ENCODE results near the gene SLC45A1.
"Not testable (repeated sequence)": the region's sequence is repeated elsewhere in the genome, so short reads cannot be mapped to it uniquely, and the experiment has no call there.

The SLC45A1 gene

DNA sequence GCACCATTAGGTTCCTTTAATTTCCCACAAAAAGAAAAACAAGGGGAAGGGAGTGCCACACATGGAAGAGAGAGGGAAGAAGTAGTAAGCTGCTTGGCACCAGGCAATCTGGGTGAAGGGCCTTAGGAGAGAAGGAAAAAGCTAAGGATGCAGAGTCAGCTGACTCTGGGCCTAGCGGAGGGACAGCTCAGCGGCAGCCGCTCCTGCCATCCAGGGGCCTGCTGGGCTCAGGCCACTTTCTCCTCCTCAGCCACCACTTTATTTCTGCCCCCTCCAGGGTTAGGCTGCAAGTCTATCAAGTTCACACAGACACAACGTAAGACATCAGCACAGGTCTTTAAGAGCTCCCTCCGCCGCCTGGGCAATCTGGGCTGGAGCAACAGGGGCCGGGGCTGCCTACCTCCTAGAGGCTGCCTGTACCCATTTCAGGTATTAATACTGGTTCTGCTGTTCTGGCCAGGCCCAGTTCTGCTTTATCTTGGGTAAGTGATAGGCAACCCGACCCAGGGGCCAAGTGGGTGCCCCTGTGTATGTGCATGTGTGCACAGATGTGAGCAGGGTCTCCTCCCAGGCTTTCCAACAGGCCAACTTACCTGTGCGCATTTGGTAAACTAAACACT lies 53.6 kb downstream of the SLC45A1 start:
- FAIRE-seq: no peak

DNA sequence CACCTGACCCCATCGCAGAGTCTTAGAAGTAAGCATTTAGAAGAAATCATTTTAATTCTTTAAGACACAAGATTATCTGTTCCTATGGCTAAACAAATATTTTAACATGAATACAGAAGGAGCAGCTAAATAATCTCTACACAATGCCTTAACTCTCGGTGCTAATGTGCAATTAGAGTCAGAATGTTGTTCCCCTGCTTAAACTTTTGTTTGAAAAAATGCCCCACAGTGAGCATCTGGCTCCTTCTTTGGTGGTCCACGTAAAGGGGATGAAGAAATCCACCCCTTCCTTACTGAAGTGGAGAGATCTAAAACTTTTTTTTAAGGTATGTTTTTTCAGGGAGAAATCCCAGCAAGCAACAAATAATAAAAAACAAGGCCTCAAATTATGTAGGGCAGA lies 55.2 kb downstream of the SLC45A1 start:
- FAIRE-seq: no peak

DNA sequence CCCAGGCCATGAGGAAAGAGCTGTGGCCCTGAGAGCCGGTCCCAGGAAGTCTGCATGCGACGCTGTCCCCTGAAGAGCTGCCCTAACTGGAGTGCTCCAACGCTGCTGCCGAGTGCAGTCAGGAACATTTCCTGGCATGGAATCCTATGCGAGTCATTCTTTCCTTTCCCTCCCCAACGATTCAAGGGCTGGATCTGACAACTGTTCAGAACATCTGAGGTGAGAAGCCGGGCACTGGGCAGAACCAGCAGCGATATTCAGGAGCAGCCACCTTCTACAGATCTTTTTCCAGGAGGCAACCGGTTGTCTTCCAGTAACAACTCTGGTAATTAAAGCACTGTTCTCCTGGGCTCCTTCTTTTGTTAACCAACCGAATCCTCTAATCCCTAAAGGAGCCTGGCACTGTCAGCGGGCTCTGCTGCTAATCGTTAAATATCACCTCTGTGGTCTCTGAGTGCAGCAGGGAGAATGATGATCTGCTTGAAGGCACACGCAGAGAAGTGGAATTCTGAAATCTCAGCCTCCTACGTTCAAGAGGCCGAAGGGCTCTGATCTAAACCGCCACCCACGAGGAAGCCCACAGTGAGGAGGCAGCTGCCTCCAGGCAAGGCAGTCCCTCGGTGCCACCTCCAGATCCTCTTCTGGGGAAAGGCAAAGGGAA lies 55.8 kb downstream of the SLC45A1 start:
- FAIRE-seq: no peak

DNA sequence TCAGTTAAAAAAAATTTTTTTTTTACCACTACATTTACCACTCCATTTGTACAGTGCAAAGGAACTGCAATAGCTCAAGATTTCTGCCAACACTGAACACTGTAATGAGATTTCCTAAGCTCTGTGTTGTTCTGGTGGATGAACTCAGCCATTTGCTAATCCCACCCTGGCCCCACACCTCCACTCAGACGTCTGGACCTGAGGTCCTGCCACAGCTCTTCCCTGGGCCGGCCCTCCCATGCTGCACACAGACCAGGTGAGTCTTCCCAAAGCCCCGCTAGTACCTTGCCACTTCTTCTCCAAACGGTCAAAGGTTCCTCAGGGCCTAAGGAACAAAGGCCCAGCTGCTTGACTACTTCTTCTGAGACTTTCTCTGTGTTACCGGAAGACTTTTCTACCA lies 56.4 kb downstream of the SLC45A1 start:
- FAIRE-seq: no peak

DNA sequence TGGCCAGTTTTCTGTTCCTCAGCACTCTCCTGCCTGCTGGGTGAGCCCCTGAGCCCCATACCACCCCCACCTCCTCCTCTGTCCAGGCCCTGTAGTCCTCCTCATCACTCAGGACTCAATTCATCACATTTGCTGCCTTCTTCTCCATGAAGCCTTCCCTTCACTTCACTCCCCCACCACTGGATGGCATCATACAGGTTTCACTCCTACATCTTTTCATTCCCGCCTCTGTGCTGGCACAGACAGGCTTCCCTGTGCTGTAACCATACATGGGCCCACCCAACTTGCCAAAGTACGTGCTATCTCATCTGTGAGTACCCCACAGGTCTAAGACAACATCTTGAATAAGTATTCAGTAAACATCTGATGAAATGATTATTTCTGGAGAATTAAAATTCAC lies 56.9 kb downstream of the SLC45A1 start:
- FAIRE-seq: no peak

DNA sequence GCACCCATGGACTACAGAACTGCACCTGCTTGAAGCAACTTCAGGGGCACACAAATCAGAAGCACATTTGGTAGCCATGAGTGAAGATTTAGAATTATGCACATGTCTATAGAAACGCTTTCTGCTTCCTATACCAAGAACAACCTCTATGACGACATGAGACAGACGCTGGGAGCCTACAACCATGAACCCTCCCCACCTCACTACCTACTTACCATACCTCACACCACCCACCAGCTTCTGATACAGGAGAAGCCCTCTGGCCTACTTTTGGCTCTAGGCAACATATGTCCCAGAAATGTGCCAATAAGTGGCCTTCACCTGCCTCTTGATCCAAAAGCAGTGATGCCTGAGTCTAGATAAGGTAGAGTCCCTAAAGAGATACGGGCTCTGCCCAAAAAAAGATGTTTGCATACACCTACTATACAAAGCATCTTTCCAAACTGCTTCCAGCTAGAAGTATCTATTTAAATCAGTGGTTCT lies 58.5 kb downstream of the SLC45A1 start:
- no peak for FAIRE-seq

DNA sequence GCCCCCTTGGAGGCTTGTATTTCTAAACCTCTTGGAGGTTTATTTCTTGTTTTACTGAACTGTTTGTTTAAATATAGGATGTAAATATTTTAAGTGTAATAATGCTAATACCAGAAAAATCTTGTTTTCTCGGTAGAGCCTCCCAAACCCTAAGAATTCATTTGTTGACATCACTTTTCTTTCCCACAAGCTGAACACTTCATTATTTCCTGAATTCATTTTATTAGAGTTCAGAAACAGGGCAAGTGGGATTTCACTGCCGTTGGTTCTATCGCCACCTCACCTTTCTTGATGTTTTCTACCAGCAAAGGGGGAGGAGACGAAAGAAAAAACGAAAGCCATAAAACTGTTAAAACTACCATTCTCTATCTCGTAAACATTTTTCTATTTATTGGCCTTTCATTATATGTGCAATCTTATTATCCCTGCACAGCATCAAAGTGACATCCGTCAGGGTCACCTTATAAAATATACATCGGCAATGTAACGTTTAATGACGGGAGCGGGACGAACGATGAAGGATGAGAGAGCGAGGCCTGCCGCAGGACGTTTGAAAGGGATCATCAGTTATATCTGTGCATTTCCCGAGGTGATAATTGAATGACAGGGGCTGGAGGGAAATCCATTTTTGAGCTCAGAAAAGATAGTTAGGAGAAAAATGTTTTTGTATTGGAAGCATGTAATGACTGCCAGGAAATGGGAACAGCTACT lies 59.5 kb downstream of the SLC45A1 start:
- no peak for FAIRE-seq

DNA sequence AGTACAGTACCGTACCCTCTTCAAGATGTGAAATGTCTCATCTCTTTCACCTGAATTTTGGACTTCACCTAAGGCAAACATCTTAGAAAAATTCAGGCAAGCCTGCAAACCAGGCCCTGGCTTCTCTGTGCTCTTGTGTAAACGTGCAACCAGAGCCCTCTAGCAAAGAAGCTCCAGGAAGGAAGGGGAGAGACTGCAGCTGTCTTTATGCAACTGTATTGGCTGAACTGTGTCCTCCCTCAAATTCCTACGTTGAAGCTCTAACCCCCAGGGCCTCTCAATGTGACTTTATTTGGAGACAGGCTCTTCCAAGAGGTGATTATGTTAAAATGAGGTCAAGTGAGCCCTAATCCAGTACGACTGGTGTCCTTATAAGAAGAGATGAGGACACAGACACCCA lies 60.3 kb downstream of the SLC45A1 start:
- FAIRE-seq: no peak

DNA sequence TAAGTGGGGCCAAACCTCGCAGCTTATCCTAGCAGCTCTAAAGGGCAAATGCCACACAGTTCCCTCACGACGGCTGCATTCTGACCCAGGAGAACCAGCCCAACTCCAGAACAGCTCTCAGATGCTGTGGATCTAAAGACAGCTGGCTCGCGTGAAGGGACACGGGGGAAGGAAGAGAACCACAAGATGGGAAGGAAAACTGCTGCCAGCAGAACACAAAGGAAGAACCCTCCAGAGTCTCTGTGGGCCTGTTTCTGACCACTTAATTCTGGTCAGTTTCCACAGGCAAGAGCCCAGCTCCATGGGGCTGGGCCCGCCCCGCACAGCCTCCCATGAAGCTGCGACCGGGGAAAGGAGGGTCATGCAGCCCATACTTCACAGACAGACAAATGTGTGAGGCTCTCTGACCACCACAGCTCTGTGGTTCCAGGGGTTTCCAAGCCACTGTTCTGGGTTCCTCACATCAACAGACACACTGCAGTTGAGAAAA lies 61.1 kb downstream of the SLC45A1 start:
- no peak for FAIRE-seq

DNA sequence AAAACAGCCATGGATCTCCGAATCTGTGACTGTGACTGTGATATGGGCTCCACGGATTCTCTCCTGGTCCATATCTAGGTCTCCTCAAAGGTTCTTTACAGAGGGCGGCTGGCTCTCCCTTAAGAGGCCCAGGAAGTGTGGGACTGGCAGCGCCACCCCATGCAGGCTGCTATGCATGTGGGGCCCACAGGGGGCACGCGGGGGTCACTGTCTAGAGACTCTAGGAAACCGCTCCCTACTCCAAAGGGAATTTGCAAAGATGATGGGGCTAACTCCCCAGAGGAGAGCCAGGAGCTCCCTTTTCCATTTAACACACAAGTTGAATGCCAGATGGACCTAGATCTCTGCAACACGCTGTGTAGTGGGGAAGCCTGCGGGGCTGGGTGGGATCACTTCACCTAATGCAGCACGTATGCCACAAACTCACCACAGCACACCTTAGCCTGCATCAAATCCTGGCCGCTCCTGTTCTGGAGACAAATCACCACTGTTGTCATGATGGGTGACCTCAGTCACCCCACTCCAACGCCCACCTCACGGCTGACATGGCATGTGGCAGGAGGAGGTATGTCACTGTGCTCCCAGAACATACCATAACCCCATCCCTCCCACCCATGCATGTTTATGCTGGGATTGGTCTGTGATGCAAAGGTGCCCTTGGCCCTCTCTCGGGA lies 61.7 kb downstream of the SLC45A1 start:
- FAIRE-seq: no peak

DNA sequence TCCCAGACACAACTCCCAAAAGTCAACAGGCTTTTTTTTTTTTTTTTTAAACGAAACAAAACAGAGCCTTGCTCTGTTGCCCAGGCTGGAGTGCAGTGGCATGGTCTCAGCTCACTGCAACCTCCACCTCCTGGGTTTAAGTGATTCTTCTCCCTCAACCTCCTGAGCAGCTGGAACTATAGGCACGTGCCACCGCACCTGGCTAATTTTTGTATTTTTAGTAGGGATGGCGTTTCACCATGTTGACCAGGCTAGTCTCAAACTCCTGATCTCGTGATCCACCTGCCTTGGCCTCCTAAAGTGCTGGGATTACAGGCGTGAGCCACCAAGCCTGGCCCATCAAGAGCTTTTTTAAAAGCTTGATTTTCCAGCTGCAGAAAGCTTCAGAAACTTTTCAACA lies 62.4 kb downstream of the SLC45A1 start:
- not testable (repeated sequence) for FAIRE-seq

DNA sequence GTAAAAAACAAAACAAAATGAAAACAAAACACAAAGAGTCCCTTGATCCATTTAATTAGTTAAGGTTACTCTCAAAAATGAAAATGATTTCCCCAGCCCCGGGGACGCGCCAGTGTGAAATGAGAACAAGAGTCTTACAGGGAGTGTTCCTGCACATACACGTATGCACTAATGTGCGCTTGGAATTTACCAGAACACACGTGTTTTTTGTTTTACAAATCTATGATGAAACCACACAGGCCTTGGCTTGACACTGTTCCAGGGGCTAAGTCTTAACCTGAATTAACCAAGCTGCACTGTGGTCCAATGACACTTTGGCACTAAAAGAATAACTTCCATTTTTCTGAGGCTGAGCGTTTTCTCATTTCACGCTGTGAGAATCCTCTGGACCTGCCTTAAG lies 63.7 kb downstream of the SLC45A1 start:
- FAIRE-seq: no peak

DNA sequence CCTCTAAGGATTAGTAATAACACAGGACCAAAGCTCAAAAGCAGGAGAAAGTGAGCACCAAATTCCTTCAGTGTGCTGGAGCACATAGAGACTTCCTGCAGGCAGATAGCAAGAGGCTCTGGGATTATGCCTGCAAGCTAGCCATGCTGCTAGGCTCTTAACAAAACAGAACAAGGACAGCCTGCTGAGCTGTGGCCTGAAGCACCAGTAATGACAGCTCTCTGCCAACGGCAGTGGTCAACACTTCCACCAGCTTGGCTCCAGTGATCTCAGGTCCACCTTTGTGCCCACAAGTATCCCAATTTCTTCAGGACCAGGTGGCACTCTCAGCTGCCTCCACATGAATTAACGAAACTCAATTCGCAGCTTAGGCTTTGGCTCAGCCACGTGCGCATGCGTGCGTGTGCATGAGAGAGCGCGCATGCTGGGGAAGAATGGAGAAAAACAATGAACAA lies 64.2 kb downstream of the SLC45A1 start:
- no peak for FAIRE-seq

DNA sequence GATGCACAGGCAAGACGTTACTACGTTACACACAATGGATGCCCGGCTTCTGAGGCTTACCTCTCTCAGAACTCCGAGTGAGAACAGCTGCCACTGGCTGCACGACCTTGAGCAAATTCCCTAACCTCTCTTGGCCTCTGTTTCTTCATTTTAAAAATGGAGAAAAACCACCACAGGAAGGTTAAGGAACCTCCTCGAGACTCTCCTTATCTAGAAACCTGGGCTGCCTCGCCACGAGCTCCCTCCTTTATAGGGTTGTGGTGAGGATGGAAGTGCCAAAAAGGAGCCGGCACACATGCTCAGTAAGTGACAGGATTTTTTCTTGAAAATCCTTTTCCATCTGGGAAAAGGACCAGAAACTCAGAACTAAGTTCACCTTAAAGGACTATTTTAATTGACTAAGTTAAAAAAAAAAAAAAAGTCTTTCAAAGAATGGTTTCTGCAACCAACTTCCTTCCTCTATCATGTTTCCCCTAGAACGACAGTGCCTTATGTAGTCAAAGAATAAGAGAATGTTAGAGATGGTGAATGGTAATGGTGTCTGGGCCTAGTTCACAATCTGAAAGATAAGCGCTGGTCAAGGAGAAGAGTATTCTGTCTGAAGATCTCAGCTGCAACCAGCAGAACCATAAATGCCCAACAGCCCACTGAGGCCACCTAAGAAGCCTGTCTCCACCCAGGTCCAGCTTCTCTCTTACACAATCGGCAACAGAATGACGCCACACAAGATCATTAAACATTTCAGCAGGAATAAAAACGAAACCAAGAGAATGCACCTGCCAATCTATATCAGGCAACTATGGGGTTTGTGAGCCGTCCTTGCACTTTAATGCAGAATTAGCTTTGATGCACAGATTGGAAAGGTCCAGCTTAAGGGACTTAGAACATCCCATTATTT lies 64.9 kb downstream of the SLC45A1 start:
- no peak for FAIRE-seq

DNA sequence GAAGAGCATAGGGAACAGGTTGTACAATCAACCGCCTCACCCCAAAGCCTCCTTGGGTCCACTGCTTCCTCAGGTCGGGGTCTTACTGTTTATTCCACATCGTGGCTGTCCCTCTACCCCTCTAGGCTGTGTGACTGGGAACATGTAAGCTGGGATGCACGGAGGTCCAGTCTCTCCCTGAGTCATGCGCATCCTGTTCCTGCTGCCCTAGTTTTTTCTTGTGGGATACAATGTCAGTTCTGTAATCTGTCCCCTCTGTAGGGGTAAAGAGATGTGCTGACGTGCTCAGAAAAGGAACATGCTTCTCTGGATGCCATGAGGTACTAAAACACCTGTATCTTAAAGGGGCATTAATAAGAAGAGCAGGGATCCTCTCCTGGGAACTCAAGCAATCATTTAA lies 66.2 kb downstream of the SLC45A1 start:
- no peak for FAIRE-seq

DNA sequence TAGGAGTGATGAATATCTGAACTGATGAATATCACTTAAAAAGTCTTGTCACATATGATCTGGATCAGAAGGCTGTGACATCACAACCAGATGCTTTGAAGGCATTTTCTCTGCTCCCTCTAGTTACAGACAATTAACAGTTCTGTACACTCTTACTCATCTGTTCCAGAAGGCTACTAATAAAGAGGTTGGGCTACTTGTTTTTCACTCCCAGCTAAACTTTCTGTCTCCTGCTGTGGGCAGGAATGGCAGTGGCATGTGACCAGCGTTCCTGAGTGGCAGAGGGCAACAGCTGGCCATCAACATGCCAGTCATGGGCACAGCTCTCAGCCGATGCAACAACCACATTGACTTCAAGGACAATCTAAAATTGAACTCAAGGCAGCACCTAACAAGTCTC lies 66.7 kb downstream of the SLC45A1 start:
- FAIRE-seq: no peak

DNA sequence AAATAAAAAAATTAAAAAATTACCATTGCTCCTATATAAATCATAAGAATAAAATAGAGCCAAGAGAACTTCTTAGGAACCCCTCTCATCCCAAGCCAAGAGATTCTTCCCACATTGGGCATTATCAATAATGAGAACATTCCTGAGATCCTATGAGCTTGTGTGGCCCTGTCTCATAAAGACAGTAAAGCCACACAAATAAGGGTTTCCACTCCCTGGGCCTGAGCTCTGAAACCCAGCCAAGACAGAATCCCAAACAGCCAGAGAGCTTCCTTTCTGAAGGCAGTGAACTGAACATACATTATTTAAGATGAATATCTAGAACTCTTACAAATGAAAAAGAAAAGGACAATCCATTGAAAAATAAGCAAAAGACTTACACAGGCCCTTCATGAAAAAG lies 68.3 kb downstream of the SLC45A1 start:
- FAIRE-seq: no peak

DNA sequence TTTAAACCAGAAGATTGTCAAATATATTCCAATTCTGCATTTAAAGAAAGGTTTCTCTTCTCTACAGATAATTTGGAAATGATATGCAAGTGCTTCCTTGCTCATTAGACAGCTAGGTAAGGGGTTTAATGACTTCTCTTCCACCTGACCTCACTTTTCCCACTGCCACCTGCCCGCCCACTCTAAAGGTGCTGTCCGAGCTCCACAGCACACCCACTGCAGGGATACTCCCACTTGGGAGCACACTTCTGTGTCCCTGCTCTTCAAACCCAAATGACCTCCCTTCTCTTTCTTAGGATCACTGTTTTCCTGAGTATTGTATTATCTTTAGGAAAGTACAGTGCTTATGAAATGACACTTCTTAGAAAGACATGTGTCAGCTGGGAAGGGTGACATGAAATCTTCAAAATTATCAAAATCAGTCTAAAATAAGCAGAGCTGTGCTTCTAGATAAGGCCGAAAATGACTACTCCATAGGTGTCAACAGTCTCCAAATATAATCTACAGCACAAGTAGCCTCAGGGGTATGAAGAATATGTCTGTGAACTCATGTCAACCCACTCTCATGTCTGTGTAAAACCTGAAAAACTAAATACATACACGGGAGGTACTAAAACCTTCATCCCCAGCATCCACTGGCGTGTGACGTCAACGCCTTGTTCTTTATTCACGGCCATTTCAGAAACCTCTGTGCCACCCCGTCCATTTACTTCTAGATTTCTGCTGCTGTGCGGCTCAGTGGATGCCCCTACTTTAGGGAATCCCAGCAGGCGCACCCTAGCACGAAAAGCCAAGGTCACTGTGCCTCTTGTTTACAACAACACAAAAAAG lies 71.0 kb downstream of the SLC45A1 start:
- no peak for FAIRE-seq

DNA sequence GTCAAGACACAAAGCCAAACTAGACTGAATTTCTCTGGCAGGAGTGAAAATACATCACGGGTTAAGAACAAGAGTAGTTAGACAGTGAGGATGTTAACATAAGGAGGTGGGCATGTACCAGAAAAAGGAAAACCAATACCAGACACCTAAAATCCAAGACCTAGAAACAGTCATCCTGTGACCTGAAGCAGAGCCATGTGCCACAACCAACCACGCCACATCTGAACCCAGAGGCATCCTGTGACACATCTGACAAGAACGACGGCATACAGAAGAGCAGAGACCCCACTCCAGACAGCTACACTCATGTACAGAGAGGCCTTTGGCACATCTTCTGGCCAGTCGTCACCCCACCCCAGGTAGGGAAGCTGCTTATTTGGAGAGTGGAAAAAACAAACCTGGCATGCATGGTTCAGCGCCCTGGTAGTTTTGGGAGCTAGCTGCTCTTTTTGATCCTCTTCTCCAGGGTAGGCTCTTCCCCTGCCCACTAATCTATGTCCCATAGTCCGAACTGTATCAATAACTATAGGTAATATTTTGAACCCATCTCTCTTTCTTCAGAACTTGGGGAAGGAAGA lies 72.1 kb downstream of the SLC45A1 start:
- FAIRE-seq: no peak

DNA sequence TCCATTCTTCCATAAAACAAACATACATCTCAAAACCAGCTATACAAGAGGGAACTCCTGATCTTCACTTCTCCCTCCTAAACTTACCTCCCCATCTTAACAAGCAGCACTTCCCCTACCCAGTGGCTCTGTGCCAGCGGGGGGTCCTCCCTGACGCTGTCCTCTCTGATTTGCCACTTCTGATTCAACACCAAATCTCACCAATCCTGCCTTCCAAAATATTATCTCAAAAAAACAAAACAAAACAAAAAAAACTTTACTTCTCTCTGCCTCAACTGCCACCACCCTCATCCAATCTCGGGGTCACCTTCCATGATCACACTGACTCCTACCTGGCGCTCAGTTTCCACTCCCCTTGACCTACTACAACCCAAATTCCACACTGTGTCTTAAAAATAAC lies 72.8 kb downstream of the SLC45A1 start:
- FAIRE-seq: no peak

DNA sequence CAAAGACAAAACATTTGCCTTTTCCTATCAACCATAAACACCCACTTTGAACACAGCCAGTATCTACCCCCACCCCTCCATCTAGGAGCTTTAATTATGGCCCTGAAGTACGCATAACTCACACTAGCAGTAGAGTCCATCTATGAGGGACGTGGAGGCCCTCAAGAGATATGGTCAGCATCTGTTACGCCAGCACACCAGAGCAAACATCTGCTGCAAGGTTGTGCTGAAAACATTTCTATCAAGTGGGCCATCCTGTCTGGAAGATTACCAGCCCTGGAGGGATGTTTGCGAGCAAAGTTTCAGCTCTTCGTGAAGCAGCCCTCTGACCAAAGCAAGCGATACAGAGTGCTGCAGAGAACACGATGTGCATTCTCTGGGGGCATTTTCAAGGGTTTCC lies 74.6 kb downstream of the SLC45A1 start:
- no peak for FAIRE-seq

Measured in A204.1 (cell line).